Brain microvascular endothelial cell (primary cell): Measurements from ENCODE around the gene ALK.

Experiments
- DNase-seq: peaks from one replicate; pipeline ENCODE4 v3.0.0-alpha.2; 2020
- H3K27ac ChIP-seq: fragments of 250-450 bp; sonication (Bioruptor Pico); 2 replicates; pipeline ENCODE4 v1.5.1; 2020; ENCODE audit warnings: mild to moderate bottlenecking, moderate library complexity
- H3K27me3 ChIP-seq: fragments of 250-450 bp; sonication (Bioruptor Pico); replicated peaks from 2 replicates; pipeline ENCODE4 v1.5.1; 2020; ENCODE audit warnings: mild to moderate bottlenecking
- H3K36me3 ChIP-seq: fragments of 250-450 bp; sonication (Bioruptor Pico); replicated peaks from 2 replicates; pipeline ENCODE4 v1.5.1; 2020; ENCODE audit warnings: mild to moderate bottlenecking
- H3K4me3 ChIP-seq: 2 replicates; pipeline ENCODE4 v1.5.1; 2011; ENCODE audit warnings: low read depth, mild to moderate bottlenecking, control low read depth, low read length, moderate library complexity
- in situ Hi-C: cut with HindIII; loops from 2 replicates; pipeline ENCODE4 v1.10.0; 2017; ENCODE audit warnings: low sequenced_read_pairs, low pct_ligation_motif_present
- TF ChIP-seq, protein P1 (sequence below): IDR thresholded peaks from 2 replicates; pipeline ENCODE4 v1.5.1; 2011; ENCODE audit warnings: low read depth, mild to moderate bottlenecking, moderate library complexity, low read length, control low read depth, inconsistent platforms; ENCODE audit errors: missing control alignments

ALK gene

DNA sequence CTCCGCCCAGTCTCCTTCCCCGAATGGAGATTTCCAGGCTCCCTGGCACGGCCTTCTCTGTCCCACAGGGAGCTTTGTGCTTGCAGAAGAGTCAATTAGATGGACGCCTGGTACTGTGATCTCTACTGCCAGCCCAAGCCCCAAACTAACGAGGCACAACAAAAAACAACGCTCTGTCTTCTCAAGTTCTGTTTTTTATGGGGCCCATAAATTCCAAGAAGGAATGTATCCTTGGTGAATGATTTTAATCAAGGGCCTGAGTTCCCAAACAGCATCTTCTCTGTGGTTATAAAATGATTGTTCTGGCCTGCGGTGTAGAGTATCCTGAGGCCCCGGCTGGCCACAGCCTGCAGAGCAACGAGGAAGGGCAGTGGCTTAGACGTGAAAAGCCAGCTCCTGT, 586.7 kb downstream of the ALK start:
- Histone ChIP-seq H3K27ac (no peak overlapping the region), H3K36me3 (no peaks in the 10 kb centered on the region), H3K27me3 (no peaks in the 10 kb centered on the region), H3K4me3 (no peak overlapping the region)
- in situ Hi-C loops, result no loop called here
- DNase-seq, result no peak
- TF ChIP-seq, protein P1, sequence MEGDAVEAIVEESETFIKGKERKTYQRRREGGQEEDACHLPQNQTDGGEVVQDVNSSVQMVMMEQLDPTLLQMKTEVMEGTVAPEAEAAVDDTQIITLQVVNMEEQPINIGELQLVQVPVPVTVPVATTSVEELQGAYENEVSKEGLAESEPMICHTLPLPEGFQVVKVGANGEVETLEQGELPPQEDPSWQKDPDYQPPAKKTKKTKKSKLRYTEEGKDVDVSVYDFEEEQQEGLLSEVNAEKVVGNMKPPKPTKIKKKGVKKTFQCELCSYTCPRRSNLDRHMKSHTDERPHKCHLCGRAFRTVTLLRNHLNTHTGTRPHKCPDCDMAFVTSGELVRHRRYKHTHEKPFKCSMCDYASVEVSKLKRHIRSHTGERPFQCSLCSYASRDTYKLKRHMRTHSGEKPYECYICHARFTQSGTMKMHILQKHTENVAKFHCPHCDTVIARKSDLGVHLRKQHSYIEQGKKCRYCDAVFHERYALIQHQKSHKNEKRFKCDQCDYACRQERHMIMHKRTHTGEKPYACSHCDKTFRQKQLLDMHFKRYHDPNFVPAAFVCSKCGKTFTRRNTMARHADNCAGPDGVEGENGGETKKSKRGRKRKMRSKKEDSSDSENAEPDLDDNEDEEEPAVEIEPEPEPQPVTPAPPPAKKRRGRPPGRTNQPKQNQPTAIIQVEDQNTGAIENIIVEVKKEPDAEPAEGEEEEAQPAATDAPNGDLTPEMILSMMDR, result no peak

DNA sequence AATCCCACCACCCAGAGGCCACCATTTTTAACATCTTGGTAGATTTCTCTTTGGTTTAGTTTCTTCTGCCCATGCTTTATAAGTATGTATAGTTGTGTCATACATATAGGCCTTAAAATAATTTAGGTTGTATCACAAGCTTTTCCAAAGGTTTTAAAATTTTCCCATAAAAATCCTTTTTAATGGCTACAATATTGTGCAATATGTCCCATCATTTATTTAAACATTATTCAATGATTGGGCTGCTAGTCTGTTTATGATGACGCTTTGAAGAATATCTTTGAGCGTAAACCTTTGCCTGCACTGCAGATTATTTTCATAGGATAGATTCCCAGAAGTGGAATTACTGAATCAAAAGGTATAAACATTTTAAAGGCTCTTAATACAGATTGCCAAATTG, 588.8 kb downstream of the ALK start:
- TF ChIP-seq, protein P1, result no peak
- H3K27ac ChIP-seq, result no peak overlapping the region
- no peak for DNase-seq
- in situ Hi-C loops, result no loop called here
- H3K27me3 ChIP-seq, result no peaks in the 10 kb centered on the region
- H3K4me3 ChIP-seq, result no peak overlapping the region
- no peaks in the 10 kb centered on the region for H3K36me3 ChIP-seq

DNA sequence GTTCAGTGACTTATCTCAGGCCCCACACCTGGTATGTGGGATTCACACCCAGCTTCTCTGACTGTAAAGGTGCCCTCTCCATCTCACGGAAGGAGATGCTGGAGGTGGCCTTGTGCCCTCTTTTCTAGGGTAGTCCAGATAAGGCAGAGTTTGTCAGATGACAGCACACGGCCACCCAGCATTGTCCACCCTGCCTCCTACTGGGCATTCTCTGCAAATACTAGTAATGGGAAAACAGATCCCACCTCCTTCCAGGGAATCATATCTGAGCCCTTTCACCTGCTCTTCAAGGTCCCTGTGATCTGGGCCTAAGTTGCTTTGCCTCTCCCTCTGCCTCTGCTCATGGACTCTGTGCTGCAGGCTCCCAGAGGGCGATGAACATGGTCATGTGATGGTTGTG, 591.5 kb downstream of the ALK start:
- Histone ChIP-seq H3K27ac (no peak overlapping the region), H3K36me3 (no peaks in the 10 kb centered on the region), H3K4me3 (no peak overlapping the region), H3K27me3 (no peaks in the 10 kb centered on the region)
- TF ChIP-seq, protein P1, result peak; percentile 43
- DNase-seq, result no peak
- in situ Hi-C loops, result no loop called here

DNA sequence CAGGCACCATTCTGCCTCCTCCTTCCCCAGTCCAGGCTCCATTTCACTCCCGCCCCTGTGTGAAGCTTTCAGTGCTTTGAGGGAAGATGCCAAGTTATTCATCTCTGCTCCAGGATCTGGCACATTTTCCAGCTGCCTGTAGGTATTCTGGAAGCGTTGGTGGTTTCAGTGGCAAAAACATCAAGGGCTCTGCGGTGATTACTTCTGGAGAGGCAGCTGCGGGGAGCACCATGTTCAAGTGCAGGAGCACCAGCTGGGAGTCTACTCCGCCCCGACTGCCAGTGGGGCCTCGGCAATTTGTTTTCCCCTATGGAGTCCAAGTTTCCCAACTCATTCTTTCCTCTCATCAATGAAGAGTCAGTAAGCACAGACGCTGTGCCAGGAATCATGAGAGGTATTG, 594.5 kb downstream of the ALK start:
- Histone ChIP-seq H3K27ac (no peak overlapping the region), H3K4me3 (no peak overlapping the region), H3K27me3 (no peaks in the 10 kb centered on the region), H3K36me3 (no peaks in the 10 kb centered on the region)
- DNase-seq, result no peak
- in situ Hi-C loops, result no loop called here
- TF ChIP-seq, protein P1, result no peak

DNA sequence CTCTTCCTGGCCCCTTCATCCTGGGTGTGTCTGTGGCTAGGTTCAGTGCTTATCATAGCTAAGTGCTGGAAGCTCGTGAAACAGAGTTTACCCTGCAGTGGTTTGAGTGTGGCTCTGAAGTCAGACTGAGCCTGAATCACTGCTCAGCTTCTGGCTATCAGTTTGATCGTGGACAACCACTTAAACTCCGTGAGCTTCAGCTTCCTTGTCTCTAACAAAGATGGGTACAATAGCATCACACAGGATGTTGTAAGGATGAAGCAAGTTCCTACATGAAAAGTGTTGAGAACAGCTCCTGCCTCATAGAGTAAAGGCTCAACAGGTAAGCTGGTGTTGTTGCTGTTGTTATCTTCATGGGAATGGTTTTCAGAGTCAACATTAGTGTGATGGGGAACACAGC, 595.8 kb downstream of the ALK start:
- in situ Hi-C loops, result no loop called here
- no peaks in the 10 kb centered on the region for H3K36me3 ChIP-seq
- no peak for DNase-seq
- H3K27me3 ChIP-seq, result no peaks in the 10 kb centered on the region
- TF ChIP-seq, protein P1, result no peak
- H3K27ac ChIP-seq, result no peak overlapping the region
- no peak overlapping the region for H3K4me3 ChIP-seq

DNA sequence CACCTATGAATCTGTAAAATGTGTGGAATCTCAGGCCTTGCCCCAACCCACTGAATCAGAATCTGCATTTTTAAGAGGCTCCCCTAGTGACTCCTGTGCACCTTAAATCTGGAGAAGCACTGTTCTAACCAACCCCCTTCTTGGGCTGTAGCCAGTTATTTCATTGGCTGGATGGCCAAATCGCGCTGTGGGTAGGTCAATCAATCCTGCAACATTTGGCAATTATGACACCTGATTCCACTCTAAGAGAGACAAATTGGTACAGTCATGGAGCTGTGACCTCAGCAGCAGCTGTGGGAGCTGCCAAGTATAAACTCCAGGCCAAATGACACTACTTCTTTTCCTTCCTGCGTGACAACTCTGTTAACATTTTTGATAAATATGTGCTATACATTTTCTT, 597.4 kb downstream of the ALK start:
- Histone ChIP-seq H3K36me3 (no peaks in the 10 kb centered on the region), H3K4me3 (no peak overlapping the region), H3K27ac (no peak overlapping the region), H3K27me3 (no peaks in the 10 kb centered on the region)
- DNase-seq, result no peak
- TF ChIP-seq, protein P1, result no peak
- in situ Hi-C loops, result no loop called here
